Hematopoietic multipotent progenitor cell treated with erythropoietin and hydrocortisone succinate and interleukin-3 and kit ligand, for 6 days (in vitro differentiated cells): ENCODE results near the gene SOAT2.
A peak's percentile ranks its signal among the peaks of the same experiment; 100 is the strongest.
"Not testable (repeated sequence)": the region's sequence is repeated elsewhere in the genome, so short reads cannot be mapped to it uniquely, and the experiment has no call there.

Experiments
- DNase-seq: peaks from one replicate; pipeline ENCODE4 v3.0.0-alpha.2; 2015

Gene SOAT2

GRCh38 chr12:53112431-53112830 lies 9.1 kb downstream of the SOAT2 start:
- not testable (repeated sequence) for DNase-seq

- no peak for DNase-seq
Measured at GRCh38 chr12:53113136-53113705, 9.9 kb downstream of the SOAT2 start.

GRCh38 chr12:53113951-53114350 lies 10.7 kb downstream of the SOAT2 start:
- DNase-seq: no peak

GRCh38 chr12:53115112-53115890 lies 12.0 kb downstream of the SOAT2 start:
- DNase-seq: peak; percentile 8

- no peak for DNase-seq
Measured at GRCh38 chr12:53115891-53116648, 12.8 kb downstream of the SOAT2 start.

- no peak for DNase-seq
Measured at GRCh38 chr12:53118751-53119300, 15.5 kb downstream of the SOAT2 start.

GRCh38 chr12:53120685-53121525 lies 17.6 kb downstream of the SOAT2 start:
- no peak for DNase-seq

GRCh38 chr12:53122961-53123468 lies 19.7 kb downstream of the SOAT2 start:
- no peak for DNase-seq

- DNase-seq: no peak
Measured at GRCh38 chr12:53123578-53124351, 20.5 kb downstream of the SOAT2 start.

GRCh38 chr12:53124352-53124723 lies 21.1 kb downstream of the SOAT2 start:
- DNase-seq: no peak

- DNase-seq: no peak
Measured at GRCh38 chr12:53127169-53127568, 23.9 kb downstream of the SOAT2 start.

GRCh38 chr12:53128780-53129569 lies 25.7 kb downstream of the SOAT2 start:
- no peak for DNase-seq

GRCh38 chr12:53131844-53132243 lies 28.6 kb downstream of the SOAT2 start:
- no peak for DNase-seq

- DNase-seq: no peak
Measured at GRCh38 chr12:53133722-53134121, 30.4 kb downstream of the SOAT2 start.

GRCh38 chr12:53143355-53143754 lies 40.1 kb downstream of the SOAT2 start:
- no peak for DNase-seq

GRCh38 chr12:53145383-53146260 lies 42.3 kb downstream of the SOAT2 start:
- DNase-seq: no peak

- DNase-seq: no peak
Measured at GRCh38 chr12:53147181-53147580, 43.9 kb downstream of the SOAT2 start.

GRCh38 chr12:53147653-53148052 lies 44.4 kb downstream of the SOAT2 start:
- DNase-seq: no peak

GRCh38 chr12:53151039-53151438 lies 47.8 kb downstream of the SOAT2 start:
- no peak for DNase-seq

GRCh38 chr12:53152390-53152789 lies 49.1 kb downstream of the SOAT2 start:
- DNase-seq: no peak
